Neuronal stem cell (in vitro differentiated cells): Measurements from ENCODE around the gene CNN2.

Experiments
- DNase-seq: peaks from one replicate; pipeline ENCODE4 v3.0.0-alpha.2; 2013; ENCODE audit warnings: low spot score
- H2AFZ ChIP-seq: one replicate; pipeline ENCODE4 v1.6.1; 2013; ENCODE audit warnings: mild to moderate bottlenecking, low read length, inconsistent platforms
- H2AK5ac ChIP-seq: 2 replicates; pipeline ENCODE4 v1.6.1; 2013; ENCODE audit warnings: low read depth, mild to moderate bottlenecking, inconsistent platforms, low read length, moderate library complexity, mixed read lengths
- H2BK120ac ChIP-seq: 2 replicates; pipeline ENCODE4 v1.6.1; 2013; ENCODE audit warnings: low read depth, mild to moderate bottlenecking, inconsistent platforms, low read length, moderate library complexity, mixed read lengths
- H2BK12ac ChIP-seq: one replicate; pipeline ENCODE4 v1.6.1; 2013; ENCODE audit warnings: low read length, inconsistent platforms
- H2BK15ac ChIP-seq: 2 replicates; pipeline ENCODE4 v1.6.1; 2013; ENCODE audit warnings: mild to moderate bottlenecking, low read length, inconsistent platforms, mixed read lengths
- H2BK5ac ChIP-seq: one replicate; pipeline ENCODE4 v1.6.1; 2013; ENCODE audit warnings: inconsistent platforms, mild to moderate bottlenecking, low read length, moderate library complexity
- H3K14ac ChIP-seq: one replicate; pipeline ENCODE4 v1.6.1; 2013; ENCODE audit warnings: low read length, inconsistent platforms
- H3K18ac ChIP-seq: 2 replicates; pipeline ENCODE4 v1.6.1; 2013; ENCODE audit warnings: low read length, inconsistent platforms
- H3K23ac ChIP-seq: 2 replicates; pipeline ENCODE4 v1.6.1; 2013; ENCODE audit warnings: low read depth, mild to moderate bottlenecking, mixed read lengths, low read length, inconsistent platforms; ENCODE audit not compliant: poor library complexity
- H3K27ac ChIP-seq: replicated peaks from 3 replicates; pipeline ENCODE4 v1.5.1; 2013; ENCODE audit warnings: low read length, inconsistent platforms
- H3K27me3 ChIP-seq, 3 experiments: 2 replicates each; pipeline ENCODE4 v1.6.1; 2013; ENCODE audit warnings: low read length in 3 of 3, mild to moderate bottlenecking in 2 of 3, inconsistent platforms in 1 of 3, low read depth in 1 of 3, mixed read lengths in 1 of 3, moderate library complexity in 1 of 3; ENCODE audit not compliant: control insufficient read depth in 3 of 3, insufficient read depth in 3 of 3
- H3K36me3 ChIP-seq, 2 donors: replicated peaks in 1 of 2; 2 replicates each; pipeline ENCODE4 v1.6.1; 2013; ENCODE audit warnings: low read length in 2 of 2; ENCODE audit not compliant: control insufficient read depth in 2 of 2, insufficient read depth in 2 of 2
- H3K4ac ChIP-seq: 2 replicates; pipeline ENCODE4 v1.6.1; 2013; ENCODE audit warnings: inconsistent platforms, mild to moderate bottlenecking, low read length, moderate library complexity
- H3K4me1 ChIP-seq, 2 donors: 1 replicate in 1 of 2; 2 replicates in 1 of 2; pipeline ENCODE4 v1.6.1; 2013; ENCODE audit warnings: low read length in 2 of 2, low read depth in 1 of 2; ENCODE audit not compliant: control insufficient read depth in 2 of 2, insufficient read depth in 1 of 2
- H3K4me2 ChIP-seq: one replicate; pipeline ENCODE4 v1.6.1; 2013; ENCODE audit warnings: mild to moderate bottlenecking, low read length, inconsistent platforms; ENCODE audit not compliant: insufficient read depth, poor library complexity, severe bottlenecking
- H3K4me3 ChIP-seq, 2 donors: 2 replicates each; pipeline ENCODE4 v1.5.1; 2013; ENCODE audit warnings: low read length in 2 of 2, mild to moderate bottlenecking in 2 of 2, inconsistent platforms in 1 of 2, moderate library complexity in 1 of 2
- H3K79me1 ChIP-seq: one replicate; pipeline ENCODE4 v1.6.1; 2013; ENCODE audit warnings: low read depth, mild to moderate bottlenecking, inconsistent platforms, low read length, moderate library complexity
- H3K9ac ChIP-seq: one replicate; pipeline ENCODE4 v1.6.1; 2013; ENCODE audit warnings: mild to moderate bottlenecking, low read depth, low read length, inconsistent platforms; ENCODE audit not compliant: poor library complexity
- H3K9me3 ChIP-seq, 2 donors: replicated peaks in 1 of 2; 2 replicates each; pipeline versions ENCODE3 to v1.6.1; 2013; ENCODE audit warnings: low read length in 2 of 2, mild to moderate bottlenecking in 2 of 2, inconsistent platforms in 1 of 2, low read depth in 1 of 2, mixed read lengths in 1 of 2, moderate library complexity in 1 of 2; ENCODE audit not compliant: control insufficient read depth in 2 of 2, insufficient read depth in 1 of 2
- H4K8ac ChIP-seq: one replicate; pipeline ENCODE4 v1.6.1; 2013; ENCODE audit warnings: low read depth, mild to moderate bottlenecking, inconsistent platforms, low read length, moderate library complexity
- H4K91ac ChIP-seq: one replicate; pipeline ENCODE4 v1.6.1; 2013; ENCODE audit warnings: low read length, low read depth, mild to moderate bottlenecking, inconsistent platforms; ENCODE audit not compliant: poor library complexity
- whole genome bisulfite sequencing, 2 donors: extraction: QIAGEN DNeasy Blood & Tissue Kit; methylation state at CpG; one replicate each; pipeline ENCODE4 v1.1.7; 2013; ENCODE audit warnings: missing lambda C conversion rate in 2 of 2, mixed read lengths in 1 of 2; ENCODE audit not compliant: insufficient read length in 2 of 2, insufficient replicate concordance in 1 of 2; ENCODE audit errors: extremely low coverage in 2 of 2; 5-methylcytosine and 5-hydroxymethylcytosine counted together

The CNN2 gene

DNA sequence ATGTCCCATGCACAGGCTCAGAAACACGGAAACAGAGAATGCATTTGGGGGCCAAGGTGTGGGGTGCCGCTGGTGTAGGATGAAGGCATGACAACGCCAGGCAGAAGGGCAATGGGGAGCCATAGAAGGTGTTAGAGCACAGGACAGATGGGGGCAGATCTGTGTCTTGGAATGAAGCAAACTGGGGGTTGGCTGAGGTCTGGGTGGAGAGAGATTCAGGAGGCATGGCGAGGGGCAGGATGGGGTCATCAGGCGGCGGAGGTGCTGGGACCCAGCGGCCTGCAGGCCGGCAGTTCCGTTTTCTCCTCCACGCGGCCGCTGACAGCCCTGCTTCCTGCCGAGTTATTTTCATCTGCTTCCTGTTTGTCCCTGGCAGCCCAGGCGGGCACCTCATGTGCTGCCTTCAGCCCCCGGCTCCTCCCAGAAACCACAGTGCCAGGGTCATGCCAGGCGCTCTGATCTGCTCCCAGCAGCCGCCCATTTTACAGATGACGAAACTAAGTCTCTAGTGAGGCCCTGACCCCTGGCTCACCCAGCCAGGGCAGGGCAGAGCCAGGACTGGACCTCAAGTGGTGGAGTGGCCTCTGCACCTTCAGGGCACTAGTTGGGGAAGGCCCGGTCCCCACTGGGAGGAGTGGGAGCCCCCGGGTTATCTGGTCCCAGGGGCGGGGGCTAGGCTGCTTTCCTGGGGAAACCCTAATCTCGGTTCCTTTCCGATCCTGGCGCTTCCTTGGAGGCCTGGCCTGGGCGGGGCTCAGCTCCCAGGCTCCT, 42.8 kb downstream of the CNN2 start:
- H3K14ac ChIP-seq, result no peak overlapping the region
- peak overlapping the region in 1 of 2 donors; percentile 40 for H3K4me3 ChIP-seq
- peak overlapping the region; percentile 97 for H2AK5ac ChIP-seq
- peaks cover 8% of the 10 kb centered on the region for H3K79me1 ChIP-seq
- H3K18ac ChIP-seq, result peak overlapping the region; percentile 11
- H2BK5ac ChIP-seq, result peak overlapping the region; percentile 82
- no peak overlapping the region for H4K8ac ChIP-seq
- no peak overlapping the region for H3K27ac ChIP-seq
- no peak overlapping the region for H3K4me2 ChIP-seq
- peak overlapping the region; percentile 67 for H3K23ac ChIP-seq
- no CpG with 5 or more reads among the region's 25 CpGs for WGBS, 2 donors
- H2BK15ac ChIP-seq, result peak overlapping the region; percentile 73
- peaks cover 4 to 47% (median 46%) of the 10 kb centered on the region in 3 experiments for H3K27me3 ChIP-seq
- no peak for DNase-seq
- no peaks in the 10 kb centered on the region for H3K9me3 ChIP-seq
- peaks cover 8 to 12% of the 10 kb centered on the region in 2 donors for H3K4me1 ChIP-seq
- no peak overlapping the region for H3K4ac ChIP-seq
- H2AFZ ChIP-seq, result no peak overlapping the region
- peak overlapping the region; percentile 6 for H2BK120ac ChIP-seq
- no peak overlapping the region for H4K91ac ChIP-seq
- peak overlapping the region; percentile 73 for H2BK12ac ChIP-seq
- H3K36me3 ChIP-seq, result peaks cover 0 to 16% of the 10 kb centered on the region in 2 donors
- peak overlapping the region; percentile 55 for H3K9ac ChIP-seq

DNA sequence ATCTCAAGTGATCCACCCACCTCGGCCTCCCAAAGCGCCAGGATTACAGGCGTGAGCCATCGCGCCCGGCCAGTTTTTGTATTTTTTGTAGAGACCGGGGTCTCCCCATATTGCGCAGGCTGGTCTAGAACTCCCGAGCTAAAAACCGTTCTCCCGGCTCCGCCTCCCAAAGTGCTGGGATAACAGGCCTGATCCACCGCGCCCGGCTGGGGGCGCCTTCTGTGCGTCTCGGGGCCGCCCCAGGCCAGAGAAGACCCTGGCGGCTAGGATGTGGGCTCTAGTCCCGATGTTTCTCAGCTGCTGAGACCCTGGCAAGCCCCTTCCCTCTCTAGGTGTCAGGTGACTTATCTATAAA, 44.1 kb downstream of the CNN2 start:
- Histone ChIP-seq H2BK15ac (peak overlapping the region; percentile 14), H4K8ac (no peak overlapping the region), H3K79me1 (peaks cover 8% of the 10 kb centered on the region), H3K9me3 (no peaks in the 10 kb centered on the region), H3K4ac (no peak overlapping the region), H2AK5ac (peak overlapping the region; percentile 24), H3K27me3 (peaks cover 4 to 40% (median 38%) of the 10 kb centered on the region in 3 experiments), H2BK120ac (no peak overlapping the region), H3K9ac (no peak overlapping the region), H3K23ac (peak overlapping the region; percentile 22), H3K18ac (peak overlapping the region; percentile 64), H3K36me3 (peaks cover 0 to 21% of the 10 kb centered on the region in 2 donors), H3K27ac (no peak overlapping the region), H2BK5ac (peak overlapping the region; percentile 94), H3K14ac (no peak overlapping the region), H2AFZ (peak overlapping the region; percentile 87), H3K4me3 (peak overlapping the region; percentile 52 to 86), H3K4me2 (peak overlapping the region; percentile 86), H3K4me1 (peaks cover 5 to 8% of the 10 kb centered on the region in 2 donors), H2BK12ac (no peak overlapping the region), H4K91ac (no peak overlapping the region)
- no CpG with 5 or more reads among the region's 21 CpGs for WGBS, 2 donors
- no peak for DNase-seq

DNA sequence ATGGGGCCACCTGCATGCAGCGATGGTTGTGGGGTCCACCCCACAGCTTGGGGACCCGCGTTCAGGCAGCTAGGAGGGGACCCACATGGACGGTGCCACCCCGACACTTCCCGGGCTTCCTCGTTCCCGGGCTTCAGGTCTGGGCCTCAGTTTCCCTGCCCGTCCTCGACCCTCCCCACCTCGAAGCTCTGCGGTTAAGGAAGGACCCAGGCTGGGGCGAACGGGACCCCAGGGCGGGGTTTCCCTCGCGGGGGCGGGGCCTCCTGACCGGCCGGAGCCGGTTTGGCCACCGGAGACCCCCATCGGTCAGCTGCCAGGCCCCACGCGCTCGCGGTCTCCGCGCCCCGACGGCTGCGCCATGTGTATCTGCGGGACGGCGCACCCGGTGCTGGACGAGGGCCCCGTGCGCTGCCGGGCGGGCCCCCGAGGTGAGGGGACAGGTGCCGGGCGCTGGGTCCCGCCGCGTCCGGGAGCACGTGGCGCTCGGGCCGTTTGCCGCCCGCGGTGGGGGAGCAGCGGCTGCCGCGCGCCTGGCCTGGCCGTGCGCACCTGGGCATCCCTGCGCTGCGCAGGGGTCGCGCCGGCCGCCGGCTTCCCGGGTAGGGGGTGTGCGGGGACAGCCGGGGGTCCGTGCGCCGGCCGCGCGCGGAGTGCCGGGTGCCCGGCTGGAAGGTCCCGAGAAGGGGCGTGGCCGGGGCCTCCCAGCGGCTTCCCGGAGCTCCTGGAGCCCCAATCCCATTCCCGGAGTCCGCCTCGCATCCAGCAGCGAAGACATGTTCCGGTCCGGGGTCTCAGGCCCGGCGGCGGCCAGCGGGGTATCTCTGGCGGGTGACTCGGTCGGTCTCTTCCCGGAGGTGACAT, 44.8 kb downstream of the CNN2 start:
- Histone ChIP-seq H3K9me3 (no peaks in the 10 kb centered on the region), H2BK15ac (peak overlapping the region; percentile 14), H2AK5ac (peak overlapping the region; percentile 24), H3K18ac (peak overlapping the region; percentile 97), H3K27ac (no peak overlapping the region), H3K23ac (peak overlapping the region; percentile 22), H3K4me3 (peak overlapping the region; percentile 52 to 86), H3K4me1 (peaks cover 5% of the 10 kb centered on the region in 2 donors), H3K4ac (no peak overlapping the region), H2BK120ac (no peak overlapping the region), H3K4me2 (peak overlapping the region; percentile 86), H3K79me1 (peaks cover 8% of the 10 kb centered on the region), H4K91ac (no peak overlapping the region), H3K9ac (peak overlapping the region; percentile 81), H2BK12ac (no peak overlapping the region), H3K27me3 (peaks cover 4 to 36% (median 34%) of the 10 kb centered on the region in 3 experiments), H3K14ac (peak overlapping the region; percentile 82), H3K36me3 (peaks cover 4 to 27% of the 10 kb centered on the region in 2 donors), H2BK5ac (peak overlapping the region; percentile 94), H2AFZ (peak overlapping the region; percentile 87), H4K8ac (peak overlapping the region; percentile 43)
- DNase-seq, result no peak
- no CpG with 5 or more reads among the region's 99 CpGs for WGBS, 2 donors
